OCI-LY7 (cell line): ENCODE measurements around the gene TPRG1.

Experiments
- CTCF ChIP-seq: fragments of 200-600 bp; sonication (generic); conservative IDR thresholded peaks from 2 replicates; pipeline ENCODE4 v1.5.1; 2014; ENCODE audit warnings: mild to moderate bottlenecking, antibody characterized with exemption, low read length, moderate library complexity, mixed read lengths
- EZH2phosphoT487 ChIP-seq: fragments of 200-600 bp; sonication (generic); IDR thresholded peaks from 2 replicates; pipeline ENCODE4 v1.6.1; 2018; ENCODE audit warnings: low read depth, borderline replicate concordance, mild to moderate bottlenecking, mixed run types, antibody characterized with exemption, low read length, moderate library complexity, mixed read lengths

- TF ChIP-seq CTCF (no peak), EZH2phosphoT487 (no peak)
Measured at GRCh38 chr3:189122110-189122509, 49.7 kb upstream of the TPRG1 start.
